ENCODE measurements around the gene CARD16.

CARD16 gene

GRCh38 chr11:105033781-105034180 is 11.4 kb downstream of the CARD16 start:
- TF ChIP-seq, protein P1, sequence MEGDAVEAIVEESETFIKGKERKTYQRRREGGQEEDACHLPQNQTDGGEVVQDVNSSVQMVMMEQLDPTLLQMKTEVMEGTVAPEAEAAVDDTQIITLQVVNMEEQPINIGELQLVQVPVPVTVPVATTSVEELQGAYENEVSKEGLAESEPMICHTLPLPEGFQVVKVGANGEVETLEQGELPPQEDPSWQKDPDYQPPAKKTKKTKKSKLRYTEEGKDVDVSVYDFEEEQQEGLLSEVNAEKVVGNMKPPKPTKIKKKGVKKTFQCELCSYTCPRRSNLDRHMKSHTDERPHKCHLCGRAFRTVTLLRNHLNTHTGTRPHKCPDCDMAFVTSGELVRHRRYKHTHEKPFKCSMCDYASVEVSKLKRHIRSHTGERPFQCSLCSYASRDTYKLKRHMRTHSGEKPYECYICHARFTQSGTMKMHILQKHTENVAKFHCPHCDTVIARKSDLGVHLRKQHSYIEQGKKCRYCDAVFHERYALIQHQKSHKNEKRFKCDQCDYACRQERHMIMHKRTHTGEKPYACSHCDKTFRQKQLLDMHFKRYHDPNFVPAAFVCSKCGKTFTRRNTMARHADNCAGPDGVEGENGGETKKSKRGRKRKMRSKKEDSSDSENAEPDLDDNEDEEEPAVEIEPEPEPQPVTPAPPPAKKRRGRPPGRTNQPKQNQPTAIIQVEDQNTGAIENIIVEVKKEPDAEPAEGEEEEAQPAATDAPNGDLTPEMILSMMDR (IDR thresholded peaks at IDR 0.05; ENCODE audit: low read depth, low read length), result no peak
- Histone ChIP-seq H3K4me3 (ENCODE audit: low read depth, low read length) (no peak overlapping the region), H3K27me3 (ENCODE audit: insufficient read depth, low read depth, severe bottlenecking) (no peaks in the 10 kb centered on the region), H3K27ac (no peak overlapping the region), H3K36me3 (no peaks in the 10 kb centered on the region), H3K9me3 (ENCODE audit: severe bottlenecking) (no peaks in the 10 kb centered on the region)
- DNase-seq, result no peak

DNA sequence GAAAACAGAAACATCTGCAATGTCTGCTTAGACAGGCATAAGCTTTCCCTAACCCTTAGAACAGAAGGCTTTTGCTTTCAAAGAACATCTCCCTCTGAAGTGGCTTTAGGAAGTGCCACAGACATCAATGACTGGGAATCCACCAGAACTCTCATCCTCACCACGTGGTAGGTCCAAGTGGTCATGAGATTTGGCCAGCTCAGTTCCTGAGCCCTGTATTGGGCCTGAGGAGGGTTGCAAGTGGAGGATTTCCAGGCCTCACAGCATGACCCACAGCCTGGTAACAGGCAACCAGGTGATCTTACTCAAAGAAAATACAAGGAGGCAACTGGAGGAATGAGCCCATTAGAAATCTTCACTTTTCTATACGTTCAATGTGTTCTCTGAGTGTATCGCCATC is 11.8 kb downstream of the CARD16 start:
- H3K4me3 ChIP-seq (ENCODE audit: low read depth, low read length), result no peak overlapping the region
- TF ChIP-seq, protein P1 (IDR thresholded peaks at IDR 0.05; ENCODE audit: low read depth, low read length), result no peak
- no peaks in the 10 kb centered on the region for H3K27me3 ChIP-seq (ENCODE audit: insufficient read depth, low read depth, severe bottlenecking)
- H3K27ac ChIP-seq, result no peak overlapping the region
- DNase-seq, result no peak
- no peaks in the 10 kb centered on the region for H3K9me3 ChIP-seq (ENCODE audit: severe bottlenecking)
- H3K36me3 ChIP-seq, result no peaks in the 10 kb centered on the region

DNA sequence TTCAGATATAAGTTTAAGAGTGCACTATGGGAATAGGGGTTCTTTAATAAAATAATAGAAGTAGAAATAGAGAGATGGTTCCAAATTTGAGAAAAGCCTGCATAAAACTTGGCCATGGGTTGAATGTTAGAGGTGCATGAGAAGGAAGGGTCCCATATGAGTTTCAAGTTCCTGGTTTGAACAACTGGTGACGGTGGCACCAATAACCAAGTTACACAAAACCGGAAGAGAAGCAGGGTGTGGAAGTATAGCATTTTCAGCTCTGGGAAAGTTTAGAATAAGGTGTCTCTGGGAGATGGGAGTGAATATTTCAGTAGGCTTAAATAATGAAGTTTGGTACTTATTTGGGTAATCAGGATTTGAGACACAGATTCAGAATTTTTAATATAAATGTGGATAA is 12.6 kb downstream of the CARD16 start:
- no peaks in the 10 kb centered on the region for H3K36me3 ChIP-seq
- H3K4me3 ChIP-seq (ENCODE audit: low read depth, low read length), result no peak overlapping the region
- TF ChIP-seq, protein P1 (IDR thresholded peaks at IDR 0.05; ENCODE audit: low read depth, low read length), result no peak
- no peaks in the 10 kb centered on the region for H3K9me3 ChIP-seq (ENCODE audit: severe bottlenecking)
- no peak for DNase-seq
- H3K27ac ChIP-seq, result no peak overlapping the region
- no peaks in the 10 kb centered on the region for H3K27me3 ChIP-seq (ENCODE audit: insufficient read depth, low read depth, severe bottlenecking)

DNA sequence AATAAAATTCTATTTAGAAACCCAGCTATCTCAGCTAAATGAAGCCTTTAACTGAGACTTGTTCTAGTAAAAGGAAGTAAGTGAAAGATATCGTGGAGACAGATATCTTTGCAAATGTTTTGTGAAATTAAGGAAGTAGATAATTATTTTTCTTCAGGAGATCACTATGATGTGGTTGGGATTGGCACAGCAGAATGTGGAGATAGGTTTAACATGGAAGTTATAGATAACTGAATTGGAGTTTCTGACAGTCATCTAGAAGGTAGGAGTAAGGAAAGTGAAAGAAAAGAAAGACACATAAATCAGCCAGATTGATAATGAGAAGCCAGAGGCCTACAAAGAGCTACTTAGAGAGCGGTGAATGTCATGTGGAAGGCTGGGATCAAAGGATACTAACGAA is 17.5 kb downstream of the CARD16 start:
- no peaks in the 10 kb centered on the region for H3K9me3 ChIP-seq (ENCODE audit: severe bottlenecking)
- TF ChIP-seq, protein P1 (IDR thresholded peaks at IDR 0.05; ENCODE audit: low read depth, low read length), result no peak
- no peaks in the 10 kb centered on the region for H3K27me3 ChIP-seq (ENCODE audit: insufficient read depth, low read depth, severe bottlenecking)
- no peak overlapping the region for H3K27ac ChIP-seq
- no peak for DNase-seq
- H3K36me3 ChIP-seq, result no peaks in the 10 kb centered on the region
- H3K4me3 ChIP-seq (ENCODE audit: low read depth, low read length), result no peak overlapping the region

DNA sequence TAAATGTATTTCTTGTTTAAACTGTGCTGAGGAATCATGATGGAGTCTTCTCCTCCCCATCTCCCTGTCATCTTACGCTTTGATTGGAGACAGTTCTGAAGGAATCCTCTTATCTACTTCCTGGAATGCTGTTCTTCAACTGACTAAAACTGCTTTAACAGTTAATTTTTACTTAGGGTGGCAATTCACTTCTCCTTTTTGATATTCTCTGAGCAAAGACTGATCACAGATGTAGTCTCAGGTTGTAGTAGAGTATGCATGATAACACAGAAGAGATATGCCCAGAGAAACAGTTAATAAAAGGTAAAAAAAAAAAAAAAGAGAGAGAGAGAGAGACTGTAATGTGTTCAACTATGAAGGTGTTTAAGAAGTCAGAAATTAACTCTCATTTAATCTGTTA is 20.7 kb downstream of the CARD16 start:
- no peaks in the 10 kb centered on the region for H3K36me3 ChIP-seq
- H3K9me3 ChIP-seq (ENCODE audit: severe bottlenecking), result no peaks in the 10 kb centered on the region
- no peak overlapping the region for H3K27ac ChIP-seq
- TF ChIP-seq, protein P1 (IDR thresholded peaks at IDR 0.05; ENCODE audit: low read depth, low read length), result no peak
- no peaks in the 10 kb centered on the region for H3K27me3 ChIP-seq (ENCODE audit: insufficient read depth, low read depth, severe bottlenecking)
- no peak overlapping the region for H3K4me3 ChIP-seq (ENCODE audit: low read depth, low read length)
- DNase-seq, result no peak

DNA sequence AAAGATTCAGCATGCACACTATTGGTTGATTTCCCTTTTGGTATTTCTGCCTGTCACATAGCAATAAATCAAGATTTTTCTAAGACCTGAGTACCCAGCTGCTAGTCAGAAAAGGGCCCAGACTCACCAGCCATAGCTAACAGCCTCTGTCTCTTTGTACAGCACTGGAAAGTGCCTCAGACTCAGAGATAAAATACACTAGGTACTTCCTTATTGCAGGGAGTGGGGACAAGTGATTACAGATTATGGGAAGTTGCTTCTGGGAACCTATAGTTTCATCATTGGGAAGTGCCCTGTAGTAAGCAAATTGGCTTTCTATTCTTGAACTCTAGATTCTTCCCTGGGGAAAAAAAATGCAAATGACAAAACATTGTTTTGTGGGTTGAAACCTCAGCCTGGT is 22.1 kb downstream of the CARD16 start, which contains the start of gene CASP5:
TSS of gene CASP5 (minus strand) at position 166 of the 400 bp plus-strand sequence. CDS start at position 134, 32 bp downstream.
- Histone ChIP-seq H3K27ac (no peak within 1 kb of the TSS), H3K36me3 (no peaks in the 10 kb centered on the region), H3K27me3 (ENCODE audit: insufficient read depth, low read depth, severe bottlenecking) (no peaks in the 10 kb centered on the region), H3K4me3 (ENCODE audit: low read depth, low read length) (no peak within 1 kb of the TSS), H3K9me3 (ENCODE audit: severe bottlenecking) (no peaks in the 10 kb centered on the region)
- DNase-seq, result no peak
- TF ChIP-seq, protein P1 (IDR thresholded peaks at IDR 0.05; ENCODE audit: low read depth, low read length), result no peak

Measured in WERI-Rb-1 (cell line).